HG03565 (cell line): ENCODE measurements around the gene MEIOSIN.
A peak's percentile ranks its signal among the peaks of the same experiment; 100 is the strongest.
"Not testable (repeated sequence)": the region's sequence is repeated elsewhere in the genome, so short reads cannot be mapped to it uniquely, and the experiment has no call there.

Source experiments
- ATAC-seq: cut with Tn5 transposase; IDR thresholded peaks from one replicate; pipeline ENCODE4 v1.9.1; 2021; ENCODE audit warnings: mild to moderate bottlenecking, moderate library complexity; ENCODE audit not compliant: unreplicated experiment

MEIOSIN gene

DNA sequence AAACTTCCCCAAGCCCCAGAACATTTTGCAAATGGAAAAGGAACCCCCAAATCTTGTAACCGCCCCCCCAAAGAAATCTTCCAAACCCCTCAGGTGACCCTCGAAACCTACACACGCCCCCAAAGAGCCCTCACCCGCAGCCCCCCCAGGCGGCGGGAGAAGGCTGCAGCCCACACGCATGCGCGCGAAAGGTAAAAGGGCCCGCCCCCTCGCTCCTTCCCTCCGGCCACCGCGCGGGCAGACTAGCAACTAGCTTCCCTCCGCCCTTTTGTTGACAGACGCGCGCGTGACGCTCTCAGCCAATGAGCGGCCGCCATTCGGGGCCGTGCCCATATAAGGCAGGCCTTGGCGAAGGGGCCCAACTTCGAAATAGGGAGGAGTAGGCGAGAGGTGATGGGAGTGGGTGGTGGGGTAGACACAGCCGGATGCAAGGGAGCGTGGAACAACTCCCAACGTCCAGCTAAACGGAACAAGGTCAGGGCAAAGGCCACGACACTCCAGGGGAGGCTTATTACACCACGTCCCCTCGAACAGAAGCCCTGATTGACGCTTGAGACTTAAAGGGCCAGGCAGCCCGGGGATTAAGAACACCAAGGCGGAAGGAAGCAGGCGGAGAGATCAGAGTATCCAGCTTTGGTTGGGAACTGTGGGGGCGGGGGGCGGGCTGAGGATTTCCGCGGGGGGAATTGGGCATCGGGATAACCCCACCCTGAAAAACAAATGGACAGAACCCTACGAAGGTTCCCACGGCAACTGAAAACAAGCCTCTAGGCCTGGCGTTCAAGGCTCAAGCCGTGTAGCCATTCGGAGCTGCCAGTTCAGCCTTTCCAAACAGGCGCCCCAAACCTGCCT lies 15.9 kb upstream of the MEIOSIN start:
- peak; percentile 86 for ATAC-seq

DNA sequence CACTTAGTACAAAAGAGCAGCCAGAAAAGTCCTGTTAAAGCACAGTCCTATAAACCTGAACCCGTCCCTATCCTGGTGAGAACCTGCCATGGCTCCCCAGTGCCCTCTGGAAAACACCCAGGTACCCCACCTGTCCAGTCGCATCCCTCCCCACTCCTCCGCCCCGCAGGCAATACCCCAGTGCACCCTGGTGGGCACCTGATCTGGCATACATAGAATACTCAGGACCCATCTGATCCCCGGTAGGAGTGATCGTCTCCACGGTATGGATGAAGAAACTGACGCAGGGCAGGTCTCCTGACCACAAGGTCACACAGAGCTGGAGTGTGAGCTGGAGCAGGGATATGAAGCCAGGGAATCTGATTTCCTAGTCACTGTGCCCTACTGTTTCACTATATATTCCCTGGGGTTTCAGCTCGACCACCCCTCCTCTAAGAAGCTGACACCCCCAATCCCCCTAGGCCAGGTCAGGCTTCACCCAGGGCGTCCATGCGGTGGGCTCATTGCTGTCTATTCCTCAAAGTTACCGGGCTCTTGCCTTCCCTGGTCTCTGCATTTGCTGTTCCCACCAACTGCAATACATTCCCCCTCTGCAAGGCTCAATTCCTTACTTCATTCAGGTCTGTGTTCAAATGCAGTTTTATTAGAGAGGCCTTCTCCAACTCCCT lies 15.1 kb upstream of the MEIOSIN start:
- ATAC-seq: no peak

DNA sequence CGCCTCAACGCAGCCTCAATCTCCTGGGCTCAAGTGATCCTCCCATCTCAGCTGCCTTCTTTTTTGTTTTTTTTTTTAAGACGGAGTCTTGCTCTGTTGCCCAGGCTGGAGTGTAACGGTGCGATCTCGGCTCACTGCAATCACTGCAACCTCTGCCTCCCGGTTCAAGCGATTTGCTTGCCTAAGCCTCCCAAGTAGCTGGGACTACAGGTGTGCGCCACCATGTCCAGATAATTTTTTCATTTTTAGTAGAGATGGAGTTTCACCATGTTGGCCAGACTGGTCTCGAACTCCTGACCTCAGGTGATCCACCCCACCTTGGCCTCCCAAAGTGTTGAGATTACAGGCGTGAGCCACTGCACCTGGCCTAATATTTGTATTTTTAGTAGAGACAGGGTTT lies 13.2 kb upstream of the MEIOSIN start:
- not testable (repeated sequence) for ATAC-seq

DNA sequence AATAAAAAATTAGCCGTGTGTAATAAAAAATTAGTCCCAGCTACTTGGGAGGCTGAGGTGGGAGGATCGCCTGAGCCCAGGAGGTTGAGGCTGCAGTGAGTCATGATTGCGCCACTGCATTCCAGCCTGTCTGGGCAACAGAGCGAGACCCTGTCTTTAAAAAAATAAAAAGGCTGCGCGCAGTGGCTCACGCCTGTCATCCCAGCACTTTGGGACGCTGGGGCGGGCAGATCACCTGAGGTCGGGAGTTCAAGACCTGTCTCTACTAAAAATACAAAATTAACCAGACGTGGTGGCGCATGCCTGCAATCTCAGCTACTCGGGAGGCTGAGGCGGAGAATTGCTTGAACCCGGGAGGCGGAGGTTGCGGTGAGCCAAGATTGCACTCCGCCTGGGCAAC lies 4.6 kb upstream of the MEIOSIN start:
- ATAC-seq: not testable (repeated sequence)

DNA sequence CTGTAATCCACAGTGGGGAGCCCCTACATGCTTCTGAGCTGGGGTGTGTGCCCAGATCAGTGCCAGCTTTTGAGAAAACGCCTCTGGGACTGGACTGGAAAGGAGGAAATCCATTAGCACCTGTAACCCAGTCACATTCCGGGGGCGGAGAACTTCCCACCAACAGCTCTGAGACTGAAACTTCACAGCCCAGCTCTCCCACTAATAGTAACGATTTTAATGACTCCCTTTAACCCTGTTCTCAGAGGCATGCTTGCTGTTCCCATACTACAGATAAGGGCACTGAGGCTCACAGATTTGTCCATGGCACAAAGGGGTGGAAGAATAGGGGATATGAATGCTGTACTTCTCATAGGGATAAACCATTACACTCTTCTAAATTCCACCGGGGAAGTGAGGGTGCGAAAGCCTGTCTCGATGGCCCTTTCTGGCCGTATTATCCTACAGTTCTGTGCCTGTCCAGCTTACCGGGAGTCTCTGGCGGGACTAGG lies 3.4 kb upstream of the MEIOSIN start:
- ATAC-seq: no peak

DNA sequence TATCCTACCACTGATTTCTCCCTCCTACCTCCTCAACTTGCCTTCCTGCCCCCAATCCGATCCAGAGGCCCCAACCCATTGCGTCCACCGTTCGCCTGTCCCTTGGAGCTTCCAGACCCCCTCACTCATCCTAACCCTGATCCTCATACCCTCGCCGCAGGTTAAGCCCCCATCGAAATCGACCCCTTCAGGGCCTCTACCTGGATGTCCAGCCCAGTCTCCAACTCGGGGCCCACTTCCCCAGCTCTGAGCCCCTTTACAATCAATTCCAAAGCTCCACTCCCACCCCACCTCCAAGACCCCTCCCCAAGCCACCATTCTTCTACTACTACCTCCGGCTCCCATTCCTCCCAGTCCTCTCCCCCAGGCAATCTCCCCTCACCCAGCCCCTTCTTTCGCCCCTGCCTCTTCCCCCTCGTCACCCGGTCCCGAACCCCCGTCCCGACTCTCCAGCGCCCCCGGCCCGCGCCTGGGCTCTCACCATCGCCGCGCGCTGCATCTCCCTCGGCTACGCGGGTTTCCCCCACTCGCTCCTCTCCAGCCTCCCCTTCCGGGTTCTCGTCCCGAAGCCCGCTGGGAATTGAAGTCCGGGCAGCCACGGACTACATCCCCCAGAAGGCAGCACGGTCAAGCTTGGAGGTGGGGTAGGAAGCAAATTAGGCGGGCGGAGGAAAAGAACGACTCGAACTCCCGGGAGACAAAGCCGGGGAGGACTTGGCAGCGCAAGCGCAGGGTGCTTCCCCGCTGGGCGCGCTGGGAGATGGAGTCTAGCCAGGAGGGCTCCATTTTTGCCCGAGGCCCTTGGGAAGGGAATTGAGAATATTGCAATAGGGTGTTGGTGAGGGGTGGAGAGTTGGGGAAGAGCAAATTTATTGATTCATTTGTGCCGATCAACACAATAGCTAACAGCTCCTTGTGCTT lies 2.6 kb upstream of the MEIOSIN start, which contains the start of gene FBXO46:
Gene FBXO46 (minus strand): TSS at position 529 of the 921 bp plus-strand sequence. CDS start 17,401 bp downstream, outside the sequence.
- ATAC-seq: peak; percentile 72

DNA sequence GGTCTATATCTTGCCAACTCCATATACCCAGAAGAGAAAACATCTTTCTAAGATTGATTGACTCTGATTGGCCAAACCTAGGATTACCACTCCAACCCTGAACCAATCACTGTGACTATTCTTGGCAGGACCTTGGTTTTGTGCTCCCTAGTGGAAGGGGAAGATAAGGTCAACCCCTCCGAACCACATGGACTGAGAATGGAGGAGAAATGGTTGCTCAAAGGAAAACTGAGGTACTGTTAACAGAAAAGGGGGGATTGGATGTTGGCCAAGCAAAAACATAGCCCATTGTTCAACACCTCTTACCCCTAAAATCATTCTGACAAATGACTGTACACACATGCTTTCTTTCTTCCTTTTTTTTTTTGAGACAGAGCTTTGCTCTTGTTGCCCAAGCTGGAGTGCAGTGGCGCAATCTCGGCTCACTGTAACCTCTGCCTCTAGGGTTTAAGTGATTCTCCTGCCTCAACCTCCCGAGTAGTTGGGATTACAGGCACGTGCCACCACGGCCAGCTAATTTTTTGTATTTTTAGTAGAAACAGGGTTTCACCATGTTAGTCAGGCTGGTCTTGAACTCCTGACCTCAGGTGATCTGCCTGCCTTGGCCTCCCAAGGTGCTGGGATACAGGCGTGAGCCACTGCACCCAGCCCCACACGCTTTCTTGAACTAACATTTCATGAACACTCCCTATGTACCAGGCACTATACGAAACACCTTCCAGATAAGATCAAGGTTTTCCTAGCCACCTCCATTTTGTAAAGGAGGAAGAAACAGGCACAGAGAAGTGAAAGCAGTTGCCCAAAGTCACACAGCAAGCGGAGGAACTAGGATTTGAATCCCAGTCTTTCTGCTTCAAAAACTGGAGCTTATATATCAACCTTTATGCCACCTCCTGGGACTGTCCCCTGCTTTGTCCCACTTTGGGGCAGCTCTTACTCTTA lies 6.5 kb downstream of the MEIOSIN start:
- ATAC-seq: no peak

DNA sequence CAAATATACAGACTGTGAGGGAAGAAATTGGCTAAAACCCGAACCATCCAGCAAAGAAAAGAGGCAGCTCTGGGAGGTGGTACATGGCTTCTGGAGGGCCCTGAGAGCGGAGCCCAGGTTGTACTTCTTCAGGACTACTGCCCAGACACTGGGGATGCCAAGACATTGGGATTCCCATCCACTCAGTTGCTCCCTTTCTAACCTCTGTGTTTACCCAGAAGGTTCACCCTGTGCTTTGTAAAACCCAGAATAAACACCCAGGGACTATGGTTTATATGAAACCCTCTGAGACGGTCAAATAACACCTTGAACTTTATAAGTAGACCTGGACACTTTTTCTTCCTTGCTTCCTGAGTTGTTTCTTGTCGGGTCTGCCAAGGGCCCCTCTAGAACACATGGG lies 9.7 kb downstream of the MEIOSIN start:
- ATAC-seq: no peak

DNA sequence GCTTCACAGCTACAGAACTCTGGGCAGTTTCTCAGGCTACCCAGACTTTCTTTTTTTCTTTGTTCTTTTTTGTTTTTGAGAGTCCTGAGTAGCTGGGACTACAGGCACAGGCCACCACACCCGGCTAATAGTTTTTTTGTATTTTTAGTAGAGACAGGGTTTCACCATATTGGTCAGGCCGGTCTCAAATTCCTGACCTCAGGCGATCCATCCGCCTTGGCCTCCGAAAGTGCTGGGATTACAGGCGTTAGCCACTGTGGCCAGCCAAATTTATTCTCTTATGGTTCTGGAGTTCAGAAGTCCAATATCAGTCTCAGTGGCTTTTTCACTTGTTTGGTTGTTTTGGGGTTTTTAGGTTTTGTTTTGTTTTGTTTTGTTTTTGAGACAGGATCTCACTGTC lies 12.4 kb downstream of the MEIOSIN start:
- no peak for ATAC-seq

DNA sequence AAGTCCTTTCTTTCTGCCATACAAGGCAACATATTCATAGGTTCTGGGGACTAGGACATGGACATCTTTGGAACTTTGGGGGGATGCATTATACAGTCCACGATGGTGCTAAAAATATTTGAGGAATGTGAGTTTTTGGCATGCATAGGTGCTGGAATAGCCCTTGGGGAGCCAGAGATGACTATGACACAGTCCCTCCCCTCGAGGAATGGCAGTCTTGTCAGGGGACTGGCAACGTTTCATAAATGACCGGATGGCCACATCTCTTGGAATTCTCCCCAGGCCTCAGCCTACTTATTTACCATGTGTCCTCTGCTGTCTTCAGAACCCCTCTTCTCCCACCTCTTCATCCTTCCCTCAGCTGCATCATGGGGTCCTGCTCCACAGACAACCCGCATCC lies 13.6 kb downstream of the MEIOSIN start:
- no peak for ATAC-seq

DNA sequence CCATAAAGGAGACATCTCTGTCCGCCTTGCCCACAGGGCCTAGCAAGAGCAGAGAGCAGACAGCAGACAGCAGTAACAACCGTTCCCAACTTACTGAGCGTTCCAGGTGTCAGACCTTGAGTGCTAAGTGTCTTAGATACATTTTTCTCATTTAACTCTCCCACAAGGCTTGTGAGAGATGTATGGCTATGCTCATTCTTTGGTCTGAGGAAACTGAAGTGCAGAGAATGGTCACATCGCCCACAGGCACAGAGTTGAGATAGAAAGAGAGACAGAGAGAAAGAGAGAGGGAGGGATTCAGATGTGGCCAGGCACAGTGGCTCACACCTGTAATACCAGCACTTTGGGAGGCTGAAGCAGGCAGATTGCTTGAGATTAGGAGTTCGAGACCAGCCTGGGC lies 14.3 kb downstream of the MEIOSIN start:
- no peak for ATAC-seq

DNA sequence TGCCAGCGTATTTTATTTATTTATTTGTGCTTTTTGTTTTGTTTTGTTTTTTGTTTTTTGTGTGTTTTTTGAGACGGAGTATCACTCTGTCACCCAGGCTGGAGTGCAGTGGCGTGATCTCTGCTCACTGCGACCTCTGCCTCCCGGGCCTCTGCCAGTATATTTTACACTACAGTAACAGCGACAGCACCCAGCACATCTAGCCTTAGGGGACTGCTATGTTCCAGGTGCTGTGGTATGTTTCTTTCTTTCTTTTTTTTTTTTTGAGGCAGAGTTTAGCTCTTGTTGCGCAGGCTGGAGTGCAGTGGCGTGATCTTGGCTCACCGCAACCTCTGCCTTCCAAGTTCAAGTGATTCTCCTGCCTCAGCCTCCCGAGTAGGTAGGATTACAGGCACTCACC lies 18.2 kb downstream of the MEIOSIN start:
- ATAC-seq: not testable (repeated sequence)

DNA sequence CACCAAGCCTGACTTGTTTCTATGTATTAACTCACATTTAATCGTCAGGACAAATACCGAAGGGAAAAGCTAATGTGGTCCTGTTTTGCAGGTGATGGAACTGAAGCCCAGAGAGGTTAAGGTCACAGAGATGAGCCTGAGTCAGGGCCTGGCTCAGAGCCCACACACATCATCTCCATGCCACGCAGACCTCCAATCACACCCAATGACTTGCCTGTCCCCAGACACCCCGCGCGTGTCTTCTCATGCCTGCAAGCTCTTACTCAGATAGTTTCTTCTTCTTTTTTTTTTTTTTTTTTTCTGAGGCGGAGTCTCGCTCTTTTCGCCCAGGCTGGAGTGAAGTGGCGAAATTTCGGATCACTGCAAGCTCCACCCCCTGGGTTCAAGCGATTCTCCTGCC lies 19.4 kb downstream of the MEIOSIN start:
- ATAC-seq: no peak

DNA sequence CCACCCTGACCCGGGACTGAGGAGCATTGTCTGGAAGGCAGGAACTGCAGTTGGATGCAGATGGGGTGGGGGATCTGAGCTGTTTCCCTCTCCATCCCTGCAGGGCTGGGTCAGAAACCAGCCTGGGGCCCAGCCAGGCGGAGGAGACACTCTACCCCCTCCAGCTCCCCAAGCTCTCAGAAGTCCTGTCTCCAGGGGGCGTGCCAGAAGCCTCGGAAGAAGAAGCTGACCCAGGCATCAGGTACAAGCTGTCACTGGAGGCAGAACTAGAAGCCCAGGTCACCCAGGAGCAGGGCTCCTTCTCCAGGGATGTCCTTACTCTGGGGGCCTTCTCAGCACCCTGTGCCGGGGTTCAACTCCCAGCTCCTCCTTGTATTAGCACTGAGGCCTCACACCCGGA lies 20.3 kb downstream of the MEIOSIN start:
- no peak for ATAC-seq

DNA sequence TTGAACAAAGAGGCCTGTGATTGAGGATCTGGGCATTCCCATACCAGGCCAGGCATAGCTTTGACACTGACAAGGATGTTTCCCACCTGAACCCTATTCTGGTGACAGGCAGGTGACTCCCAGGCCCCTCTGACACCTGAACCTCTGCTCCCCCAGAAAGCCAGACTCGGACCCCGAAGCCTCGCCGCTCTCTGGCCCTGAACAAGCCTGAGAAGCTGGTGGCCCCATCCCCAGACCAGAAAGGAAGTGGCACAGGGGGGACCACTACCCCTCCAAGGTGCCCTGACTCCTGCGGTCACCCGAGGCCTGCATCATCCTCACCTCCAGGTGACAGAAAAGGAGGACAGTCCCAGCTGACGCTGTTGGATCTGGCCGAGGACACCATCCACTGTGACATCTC lies 21.1 kb downstream of the MEIOSIN start:
- ATAC-seq: no peak

DNA sequence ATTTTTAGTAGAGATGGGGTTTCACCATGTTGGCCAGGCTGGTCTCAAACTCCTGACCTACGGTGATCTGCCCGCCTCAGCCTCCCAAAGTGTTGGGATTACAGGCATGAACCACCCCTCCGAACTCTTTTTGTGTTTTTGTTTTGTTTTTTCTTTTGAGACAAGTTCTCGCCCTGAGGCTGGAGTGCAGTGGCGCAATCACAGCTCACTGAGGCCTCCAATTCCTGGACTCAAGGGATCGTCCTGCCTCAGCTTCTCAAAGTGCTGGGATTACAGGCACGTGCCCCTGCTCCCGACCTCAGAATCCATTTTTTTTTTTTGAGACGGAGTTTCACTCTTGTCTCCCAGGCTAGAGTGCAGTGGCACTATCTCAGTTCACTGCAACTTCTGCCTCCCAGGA lies 24.5 kb downstream of the MEIOSIN start:
- no peak for ATAC-seq

DNA sequence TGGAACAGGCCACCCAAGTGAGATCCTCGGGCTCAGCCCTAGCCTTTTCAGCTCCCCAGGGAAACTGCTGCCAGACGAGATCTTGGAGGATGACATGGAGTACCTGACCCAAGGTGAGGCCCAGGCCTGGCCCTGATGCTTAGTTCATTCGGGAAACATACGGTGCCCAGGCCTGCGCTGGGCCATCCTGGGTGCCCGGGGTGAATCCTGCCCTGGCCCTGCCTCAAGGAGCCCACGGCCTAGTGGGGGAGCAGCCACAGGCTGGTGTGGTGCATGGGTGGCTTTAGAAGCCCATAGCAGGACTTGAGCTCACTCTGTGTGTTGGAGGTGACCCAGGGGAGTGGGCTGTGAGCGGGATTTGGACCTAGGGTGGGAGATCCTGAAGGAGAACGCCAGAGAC lies 25.7 kb downstream of the MEIOSIN start:
- ATAC-seq: no peak

DNA sequence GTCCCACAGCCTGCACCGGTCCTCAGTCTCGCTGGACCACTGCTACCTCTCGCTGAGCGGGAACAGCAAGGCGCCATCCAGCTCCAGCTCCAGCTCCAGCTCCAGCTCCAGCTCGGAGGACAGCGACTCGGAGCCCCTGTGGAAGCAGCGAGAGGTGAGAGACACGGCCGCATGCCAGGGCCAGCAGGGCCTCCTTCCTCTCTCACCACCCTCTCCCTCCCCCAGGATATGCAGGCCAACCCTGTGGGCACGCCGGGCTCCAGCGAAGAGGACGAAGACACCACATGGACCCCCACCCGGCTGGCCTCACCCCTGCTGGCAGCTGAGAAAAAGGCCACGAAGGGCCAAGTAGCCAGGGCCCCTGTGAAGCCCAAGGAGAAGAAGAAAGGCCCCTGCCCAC lies 28.5 kb downstream of the MEIOSIN start:
- no peak for ATAC-seq

DNA sequence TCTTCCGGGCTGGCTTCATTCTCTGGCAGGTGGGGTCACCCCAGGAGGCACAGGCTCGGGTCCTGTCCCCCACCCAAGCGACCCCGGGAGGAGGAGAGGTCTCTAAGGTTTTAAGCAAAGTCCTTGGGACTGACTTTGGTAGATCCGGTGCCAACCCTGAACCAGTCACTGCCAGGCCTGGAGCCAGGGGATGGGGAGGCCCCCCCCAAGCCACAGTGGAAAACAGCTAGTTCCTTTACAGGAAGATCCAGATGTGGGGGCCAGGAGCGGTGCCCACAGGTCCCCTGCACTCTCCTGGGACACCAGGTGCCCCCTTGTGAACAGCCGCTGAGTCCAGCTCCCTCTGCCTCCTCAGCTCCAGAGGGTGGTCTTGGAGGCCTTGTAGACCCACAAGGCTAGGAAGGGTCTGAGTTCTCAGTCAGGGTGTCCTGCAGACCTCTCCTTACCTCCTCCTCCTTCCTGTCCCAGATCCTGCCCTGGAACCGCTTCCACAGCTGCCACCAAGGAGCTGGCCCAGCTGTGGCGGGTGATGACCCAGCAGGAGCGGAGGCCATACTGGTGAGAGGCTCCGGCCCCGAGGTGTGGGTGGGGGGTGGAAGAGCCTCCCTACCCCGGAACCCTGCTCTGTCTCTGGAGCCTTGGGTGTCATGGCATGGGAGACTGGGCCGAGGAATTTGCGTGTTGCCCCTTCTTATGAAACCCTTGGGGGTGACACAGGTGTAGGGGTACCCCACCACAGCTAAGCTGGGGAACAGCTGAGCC lies 29.8 kb downstream of the MEIOSIN start:
- no peak for ATAC-seq
